ENCODE measurements around the gene CCL14.

GRCh38 chr17:35948092-35948491, 38.4 kb downstream of the CCL14 start:
- TF ChIP-seq POLR2A (IDR thresholded peaks at IDR 0.05; ENCODE audit: control extremely low read depth in 1 of 2, low read depth in 2 of 2, low read length in 2 of 2) (no peak), CEBPB (IDR thresholded peaks at IDR 0.05; ENCODE audit: low read depth, low read length) (peak; percentile 10; the same call in 1 of the 2 replicates), SUZ12 (IDR thresholded peaks at IDR 0.05; ENCODE audit: low read length) (no peak), ASH2L (IDR thresholded peaks at IDR 0.05; ENCODE audit: low read length) (no peak), POLR2AphosphoS5 (IDR thresholded peaks at IDR 0.05; ENCODE audit: low read depth, low read length) (no peak), CHD1 (IDR thresholded peaks at IDR 0.05; ENCODE audit: low read depth, low read length) (no peak), HDAC6 (IDR thresholded peaks at IDR 0.05; ENCODE audit: low read depth, low read length) (no peak), CTCF (IDR thresholded peaks at IDR 0.05; ENCODE audit: control extremely low read depth in 1 of 3, insufficient read depth in 1 of 3, low read depth in 1 of 3, low read length in 3 of 3) (no peak), SIRT6 (IDR thresholded peaks at IDR 0.05; ENCODE audit: low read length) (no peak), RAD21 (IDR thresholded peaks at IDR 0.05 in 1 of 2, conservative IDR thresholded peaks at IDR 0.05 in 1 of 2; ENCODE audit: low read depth in 2 of 2, low read length in 2 of 2) (no peak), CHD2 (IDR thresholded peaks at IDR 0.05; ENCODE audit: low read length) (no peak)
